Endothelial cell of umbilical vein (primary cell): ENCODE data around the gene STK40. TPM values are rescaled to one million over a fixed set of nuclear protein-coding genes. Genes with fewer than 3 reads are reported as not detected.

Experiments
- BruUV-seq: library from RNA; stranded (reverse); fragments of 400-500 nt; replicated peaks from 2 replicates; lab custom pipeline; 2021; lab: Mats Ljungman, UMichigan
- CTCF ChIA-PET: fragments of 300-600, 350-600 bp; sonication (Branson Sonifier 250); formaldehyde crosslinking; loops from one replicate; lab custom pipeline; 2021; ENCODE audit warnings: antibody characterized with exemption, inconsistent platforms; lab: Charles Lee
- POLR2A ChIA-PET: fragments of 300-600, 350-600 bp; sonication (Branson Sonifier 250); formaldehyde crosslinking; loops from one replicate; lab custom pipeline; 2021; ENCODE audit warnings: antibody characterized with exemption, inconsistent platforms; lab: Charles Lee
- DNase-seq: peaks from one replicate; pipeline ENCODE4 v3.0.0-alpha.2; 2011; ENCODE audit warnings: low read depth, low spot score
- FAIRE-seq: peaks from 2 replicates; lab custom pipeline; 2011; peaks lifted over from hg19 to GRCh38; lab: Jason Lieb, UNC
- H2AFZ ChIP-seq: 2 replicates; pipeline ENCODE4 v1.6.0; 2012; ENCODE audit warnings: low read depth, low read length, control low read depth, inconsistent platforms
- H3K27ac ChIP-seq: 2 replicates; pipeline ENCODE4 v1.5.1; 2011; ENCODE audit warnings: low read depth, mild to moderate bottlenecking, control low read depth, low read length, moderate library complexity; ENCODE audit not compliant: insufficient read depth
- H3K27me3 ChIP-seq, 2 experiments: 2 replicates each; pipeline versions ENCODE4 v1.6.0 to v1.6.1; 2011; ENCODE audit warnings: low read length in 2 of 2, mixed read lengths in 1 of 2; ENCODE audit not compliant: control insufficient read depth in 2 of 2, insufficient read depth in 2 of 2
- H3K36me3 ChIP-seq, 2 experiments: 2 replicates in 1 of 2; 3 replicates in 1 of 2; pipeline ENCODE4 v1.5.1; 2011; ENCODE audit warnings: low read length in 2 of 2, mild to moderate bottlenecking in 1 of 2, moderate library complexity in 1 of 2; ENCODE audit not compliant: control insufficient read depth in 2 of 2, insufficient read depth in 2 of 2; ENCODE audit errors: extremely low read depth in 1 of 2
- H3K4me1 ChIP-seq: 3 replicates; pipeline ENCODE4 v1.5.1; 2011; ENCODE audit warnings: mild to moderate bottlenecking, low read length; ENCODE audit not compliant: control insufficient read depth, insufficient read depth; ENCODE audit errors: extremely low read depth
- H3K4me2 ChIP-seq: 2 replicates; pipeline ENCODE4 v1.6.1; 2011; ENCODE audit warnings: low read length, control low read depth, mixed read lengths; ENCODE audit not compliant: insufficient read depth
- H3K4me3 ChIP-seq, 3 experiments: fragments of 200-600 bp in 1 of 3; sonication (generic), shearing (Covaris generic) in 1 of 3; replicated peaks in 1 of 3; 2 replicates each; pipeline ENCODE4 v1.5.1; 2011 to 2016; ENCODE audit warnings: control low read depth in 3 of 3, low read length in 3 of 3, mild to moderate bottlenecking in 2 of 3, inconsistent platforms in 1 of 3, low read depth in 1 of 3, moderate library complexity in 1 of 3; ENCODE audit not compliant: insufficient read depth in 1 of 3
- H3K79me2 ChIP-seq: 2 replicates; pipeline ENCODE4 v1.6.0; 2012; ENCODE audit warnings: low read length, inconsistent platforms; ENCODE audit not compliant: control insufficient read depth, insufficient read depth
- H3K9ac ChIP-seq: replicated peaks from 2 replicates; pipeline ENCODE3; 2011; ENCODE audit warnings: low read length, control low read depth; ENCODE audit not compliant: insufficient read depth; ENCODE audit errors: extremely low read depth
- H3K9me1 ChIP-seq: replicated peaks from 3 replicates; pipeline ENCODE4 v1.6.0; 2011; ENCODE audit warnings: mild to moderate bottlenecking, low read length; ENCODE audit not compliant: control insufficient read depth, insufficient read depth; ENCODE audit errors: extremely low read depth
- H3K9me3 ChIP-seq: replicated peaks from 2 replicates; pipeline ENCODE4 v1.5.1; 2012; ENCODE audit warnings: low read length, inconsistent platforms; ENCODE audit not compliant: control insufficient read depth, insufficient read depth
- H4K20me1 ChIP-seq: replicated peaks from 2 replicates; pipeline ENCODE3; 2011; ENCODE audit warnings: mild to moderate bottlenecking, low read length; ENCODE audit not compliant: control insufficient read depth, insufficient read depth; ENCODE audit errors: extremely low read depth
- EZH2 ChIP-seq: IDR thresholded peaks from 2 replicates; pipeline ENCODE4 v1.6.1; 2012; ENCODE audit warnings: borderline replicate concordance, low read depth, mild to moderate bottlenecking, moderate library complexity, low read length, inconsistent platforms; ENCODE audit not compliant: severe bottlenecking
- FOS ChIP-seq: IDR thresholded peaks from 2 replicates; pipeline ENCODE4 v1.6.1; 2011; ENCODE audit warnings: mild to moderate bottlenecking, low read length, moderate library complexity, borderline replicate concordance; ENCODE audit not compliant: insufficient read depth
- GATA2 ChIP-seq: IDR thresholded peaks from 2 replicates; pipeline ENCODE4 v1.7.0; 2011; ENCODE audit warnings: low read depth, mild to moderate bottlenecking, moderate library complexity, mixed read lengths, low read length; ENCODE audit not compliant: insufficient read length, insufficient read depth
- JUN ChIP-seq: IDR thresholded peaks from 2 replicates; pipeline ENCODE4 v1.6.1; 2011; ENCODE audit warnings: borderline replicate concordance, low read depth; ENCODE audit not compliant: insufficient read length, insufficient read depth
- MYC ChIP-seq: IDR thresholded peaks from one replicate; pipeline ENCODE4 v1.6.1; 2011; ENCODE audit warnings: mild to moderate bottlenecking, low read depth, low read length
- POLR2A ChIP-seq: IDR thresholded peaks from 2 replicates; pipeline ENCODE4 v1.6.1; 2012; ENCODE audit warnings: low read depth, mild to moderate bottlenecking, control low read depth, low read length
- POLR2AphosphoS5 ChIP-seq: IDR thresholded peaks from 2 replicates; pipeline ENCODE4 v1.6.1; 2012; ENCODE audit warnings: low read depth, mild to moderate bottlenecking, control low read depth, low read length, moderate library complexity; ENCODE audit not compliant: insufficient read depth
- dilution Hi-C: fragments of 300-500 bp; cut with MboI; formaldehyde crosslinking; loops from one replicate; pipeline ENCODE4 v1.15.0; 2019; ENCODE audit warnings: low sequenced_read_pairs; ENCODE audit not compliant: extremely low pct_ligation_motif_present
- intact Hi-C: fragments of 100-400 bp; cut with micrococcal nuclease; formaldehyde crosslinking; loops from one replicate; pipeline ENCODE4 v1.10.0; 2022
- polyA plus RNA-seq, 4 experiments: library from polyadenylated mRNA; depleted of rRNA in 3 of 4; stranded (reverse) in 3 of 4; unstranded in 1 of 4; fragments of >200 nt; gene quantifications; 2 replicates each; pipeline versions ENCODE4 v1.2.1 to v1.2.3, GENCODE V29; 2011 to 2012; ENCODE audit warnings: missing spikeins in 1 of 4
- total RNA-seq: library from RNA; stranded (reverse); gene quantifications from 2 replicates; pipeline ENCODE4 v1.2.3, GENCODE V29; 2021
- TF ChIP-seq, protein P1 (sequence below), 2 donors: IDR thresholded peaks; 1 replicate in 1 of 2; 2 replicates in 1 of 2; pipeline ENCODE4 v1.5.1; 2011; ENCODE audit warnings: low read length in 2 of 2, mild to moderate bottlenecking in 2 of 2, moderate library complexity in 2 of 2, control low read depth in 1 of 2, inconsistent platforms in 1 of 2, low read depth in 1 of 2; ENCODE audit not compliant: insufficient read depth in 1 of 2; ENCODE audit errors: extremely low read depth in 1 of 2
- TF ChIP-seq, protein P2 (sequence below): IDR thresholded peaks from 2 replicates; pipeline ENCODE4 v1.6.1; 2011; ENCODE audit not compliant: insufficient read depth, insufficient read length

Gene STK40
- total and polyA plus RNA-seq, 2 donors (not counting 3 experiments of a cell fraction or from before 2014, with no cell fraction given): 20.8 to 36.8 TPM

GRCh38 chr1:36327421-36328087 is 58.2 kb downstream of the STK40 start:
- dilution Hi-C loops: no loop called here
- no peak overlapping the region for H2AFZ ChIP-seq
- no peak overlapping the region for H3K27ac ChIP-seq
- H3K9ac ChIP-seq: no peak overlapping the region
- no peak overlapping the region for H3K4me3 ChIP-seq
- H3K79me2 ChIP-seq: peaks cover 6% of the 10 kb centered on the region
- intact Hi-C loops: no loop called here
- H3K4me1 ChIP-seq: peaks cover 20% of the 10 kb centered on the region
- POLR2A ChIA-PET: no interaction called here
- TF ChIP-seq, protein P1, sequence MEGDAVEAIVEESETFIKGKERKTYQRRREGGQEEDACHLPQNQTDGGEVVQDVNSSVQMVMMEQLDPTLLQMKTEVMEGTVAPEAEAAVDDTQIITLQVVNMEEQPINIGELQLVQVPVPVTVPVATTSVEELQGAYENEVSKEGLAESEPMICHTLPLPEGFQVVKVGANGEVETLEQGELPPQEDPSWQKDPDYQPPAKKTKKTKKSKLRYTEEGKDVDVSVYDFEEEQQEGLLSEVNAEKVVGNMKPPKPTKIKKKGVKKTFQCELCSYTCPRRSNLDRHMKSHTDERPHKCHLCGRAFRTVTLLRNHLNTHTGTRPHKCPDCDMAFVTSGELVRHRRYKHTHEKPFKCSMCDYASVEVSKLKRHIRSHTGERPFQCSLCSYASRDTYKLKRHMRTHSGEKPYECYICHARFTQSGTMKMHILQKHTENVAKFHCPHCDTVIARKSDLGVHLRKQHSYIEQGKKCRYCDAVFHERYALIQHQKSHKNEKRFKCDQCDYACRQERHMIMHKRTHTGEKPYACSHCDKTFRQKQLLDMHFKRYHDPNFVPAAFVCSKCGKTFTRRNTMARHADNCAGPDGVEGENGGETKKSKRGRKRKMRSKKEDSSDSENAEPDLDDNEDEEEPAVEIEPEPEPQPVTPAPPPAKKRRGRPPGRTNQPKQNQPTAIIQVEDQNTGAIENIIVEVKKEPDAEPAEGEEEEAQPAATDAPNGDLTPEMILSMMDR (IDR thresholded peaks at IDR 0.05; ENCODE audit: extremely low read depth in 1 of 2, insufficient read depth in 1 of 2, low read depth in 1 of 2, low read length in 2 of 2): no peak
- TF ChIP-seq POLR2AphosphoS5: no peak
- no peak for TF ChIP-seq FOS
- TF ChIP-seq MYC: no peak
- TF ChIP-seq, protein P2, sequence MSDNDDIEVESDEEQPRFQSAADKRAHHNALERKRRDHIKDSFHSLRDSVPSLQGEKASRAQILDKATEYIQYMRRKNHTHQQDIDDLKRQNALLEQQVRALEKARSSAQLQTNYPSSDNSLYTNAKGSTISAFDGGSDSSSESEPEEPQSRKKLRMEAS: no peak
- no peak for TF ChIP-seq JUN
- no peak for TF ChIP-seq POLR2A
- TF ChIP-seq EZH2: no peak
- TF ChIP-seq GATA2: no peak
- no peaks in the 10 kb centered on the region for H3K9me3 ChIP-seq
- no peaks in the 10 kb centered on the region for H3K9me1 ChIP-seq
- FAIRE-seq (no peak), DNase-seq (no peak)
- H4K20me1 ChIP-seq: no peaks in the 10 kb centered on the region
- no peak overlapping the region for H3K4me2 ChIP-seq
- CTCF ChIA-PET: interaction anchor here (1.2 kb wide), 1 partner anchor 15 kb away, joined by 3 read pairs; no protein-coding TSS in a partner anchor
- no TSS peak for BruUV-seq
- H3K27me3 ChIP-seq: no peaks in the 10 kb centered on the region
- no peaks in the 10 kb centered on the region for H3K36me3 ChIP-seq
